SIG-M5 (cell line): ENCODE measurements around the gene SULT1A4.
"Not testable (repeated sequence)": the region's sequence is repeated elsewhere in the genome, so short reads cannot be mapped to it uniquely, and the experiment has no call there.

ENCODE experiments used
- DNase-seq: peaks from one replicate; lab custom pipeline; 2025; lab: John Stamatoyannopoulos, UW

The SULT1A4 gene

GRCh38 chr16:29459706-29460646, at the start of gene SULT1A4:
SULT1A4 (plus strand) TSS chr16:29459913; CDS start chr16:29461386, 1,473 bp downstream.
- not testable (repeated sequence) for DNase-seq

GRCh38 chr16:29423587-29423986, 36.1 kb upstream of the SULT1A4 start:
- not testable (repeated sequence) for DNase-seq

DNA sequence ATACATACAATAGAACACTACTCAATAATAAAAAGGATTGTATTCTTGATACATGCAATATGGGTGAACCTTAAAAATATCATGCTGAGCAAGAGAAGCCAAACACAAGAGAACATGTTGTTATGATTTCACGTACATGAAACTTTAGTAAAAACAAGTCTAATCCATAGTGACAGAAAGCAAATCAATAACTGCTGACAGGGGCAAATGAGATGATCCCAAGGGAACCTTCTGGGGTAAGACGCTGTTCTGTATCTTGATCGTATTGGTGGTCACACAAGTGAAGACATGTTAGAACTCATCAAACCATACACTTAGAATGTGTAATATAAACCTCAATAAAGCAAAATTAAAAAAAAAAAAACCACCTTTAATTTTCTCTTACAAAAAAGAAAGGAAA, 34.3 kb upstream of the SULT1A4 start:
- not testable (repeated sequence) for DNase-seq

DNA sequence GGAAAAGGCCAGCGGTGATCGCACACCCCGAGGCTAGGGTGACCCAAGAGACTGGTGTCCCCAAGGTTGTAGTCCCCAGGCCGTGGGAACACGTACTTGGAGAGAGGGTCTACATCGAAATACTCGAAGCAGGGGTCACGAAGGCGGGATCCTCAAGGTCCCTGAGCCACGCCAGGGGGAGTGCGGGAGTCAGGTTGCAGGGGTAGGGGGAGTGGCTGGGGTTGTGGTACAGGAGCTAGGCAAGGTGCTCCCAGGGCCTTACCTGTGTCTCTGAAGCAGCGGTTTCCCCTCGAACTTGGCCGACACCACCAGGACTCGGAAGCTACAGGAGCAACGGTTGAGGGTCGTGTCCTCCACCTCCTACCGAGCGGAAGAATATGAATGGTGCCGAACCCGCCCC, 6.0 kb upstream of the SULT1A4 start:
- not testable (repeated sequence) for DNase-seq

GRCh38 chr16:29454269-29454668, 5.4 kb upstream of the SULT1A4 start, which contains the start of the genes BOLA2 and SLX1B:
BOLA2 (minus strand) TSS chr16:29454351; CDS start chr16:29454253, 98 bp downstream.
SLX1B (plus strand) TSS chr16:29454533.
- not testable (repeated sequence) for DNase-seq

- not testable (repeated sequence) for DNase-seq
These were observed 4.9 kb upstream of the SULT1A4 start for GRCh38 chr16:29454828-29455227.

DNA sequence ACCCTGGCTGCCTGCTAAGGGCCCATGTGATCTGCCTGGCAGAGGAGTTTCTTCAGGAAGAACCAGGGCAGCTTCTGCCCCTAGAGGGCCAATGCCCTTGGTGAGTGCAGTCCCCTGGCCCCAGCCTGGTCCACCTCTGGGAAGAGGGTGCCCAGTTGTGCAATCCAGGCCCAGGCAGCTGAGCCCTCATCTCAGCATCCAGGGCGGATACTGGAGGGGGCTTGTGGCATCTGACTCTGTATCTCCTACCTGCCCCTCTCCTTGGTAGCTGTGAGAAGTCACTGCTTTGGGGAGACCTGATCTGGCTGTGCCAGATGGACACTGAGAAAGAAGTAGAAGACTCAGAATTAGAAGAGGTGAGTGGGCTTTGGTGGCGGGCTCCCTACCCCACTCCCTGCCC, 2.1 kb upstream of the SULT1A4 start:
- DNase-seq: not testable (repeated sequence)

DNA sequence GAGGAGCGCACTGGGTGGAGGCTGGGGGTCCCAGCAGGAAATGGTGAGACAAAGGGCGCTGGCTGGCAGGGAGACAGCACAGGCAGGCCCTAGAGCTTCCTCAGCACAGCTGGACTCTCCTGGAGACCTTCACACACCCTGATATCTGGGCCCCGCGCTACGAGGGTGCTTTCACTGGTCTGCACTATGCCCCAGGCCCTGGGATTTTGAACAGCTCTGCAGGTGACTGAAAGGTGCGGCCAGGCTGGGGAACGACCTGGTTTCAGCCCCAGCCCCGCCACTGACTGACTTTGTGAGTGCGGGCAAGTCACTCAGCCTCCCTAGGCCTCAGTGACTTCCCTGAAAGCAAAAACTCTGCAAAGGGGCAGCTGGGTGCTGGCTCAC, 926 bp downstream of the SULT1A4 start:
- DNase-seq: not testable (repeated sequence)

DNA sequence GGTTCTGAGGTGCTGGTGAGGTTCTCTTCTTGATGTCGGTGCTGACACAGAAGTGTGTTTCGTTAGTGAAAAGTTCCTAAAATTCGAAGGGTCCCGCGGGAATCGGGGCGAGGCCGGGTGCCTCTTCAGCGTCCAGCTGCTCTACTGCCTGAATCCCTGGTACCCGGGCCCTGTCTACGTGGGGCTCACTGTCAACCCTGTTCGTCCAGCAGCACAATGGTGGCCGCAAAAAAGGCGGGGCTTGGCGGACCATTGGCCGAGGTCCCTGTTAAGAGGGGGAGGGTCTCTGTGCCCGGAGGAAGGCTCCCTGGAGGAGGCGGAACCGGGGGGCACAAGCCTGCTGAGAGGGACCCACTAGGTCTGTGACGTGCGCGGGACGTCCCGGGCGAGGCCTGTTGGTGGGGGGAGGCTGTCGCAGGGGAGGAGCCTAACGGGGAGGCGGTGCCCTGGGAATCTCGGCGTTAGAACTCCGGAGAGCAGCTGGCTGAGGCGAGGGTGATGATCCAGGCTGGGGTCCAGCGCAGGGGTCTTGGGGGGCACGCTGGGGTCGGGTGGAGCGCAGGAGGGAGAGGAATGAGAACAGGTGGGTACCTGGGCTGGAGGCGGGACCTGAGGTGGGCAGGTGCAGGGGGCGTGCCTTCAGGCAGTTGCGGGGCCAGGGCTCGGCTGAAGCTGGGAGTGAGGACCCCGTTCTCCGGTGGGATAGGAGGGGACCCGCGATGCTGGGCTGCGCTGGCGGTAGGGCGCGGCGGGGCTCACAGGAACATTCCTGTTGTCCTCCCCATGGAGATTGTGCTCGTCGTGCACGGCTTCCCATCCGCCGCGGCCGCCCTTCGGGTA, 6.5 kb downstream of the SULT1A4 start:
- DNase-seq: not testable (repeated sequence)

GRCh38 chr16:29466904-29467303, 7.2 kb downstream of the SULT1A4 start:
- DNase-seq: not testable (repeated sequence)

- not testable (repeated sequence) for DNase-seq
These were observed 8.1 kb downstream of the SULT1A4 start for GRCh38 chr16:29467654-29468366.

DNA sequence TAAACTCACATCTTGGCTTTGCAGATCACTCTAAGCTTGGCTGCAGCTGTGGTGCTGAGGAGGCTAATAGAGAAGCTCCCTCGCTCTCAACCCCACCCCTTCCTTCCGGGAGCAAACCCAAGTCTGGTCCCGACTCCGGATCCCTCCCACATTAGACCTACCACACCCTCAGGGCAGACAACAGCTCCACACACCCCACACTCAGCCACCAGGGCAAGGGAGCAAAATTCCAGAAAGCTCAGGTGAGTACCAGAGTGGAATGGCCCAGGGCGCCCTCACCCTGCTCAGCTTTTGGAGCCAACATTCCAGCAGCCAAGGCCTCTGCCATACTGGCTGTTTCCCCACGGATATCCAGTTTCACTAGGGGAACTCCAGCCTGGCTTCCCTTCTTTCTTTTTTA, 9.9 kb downstream of the SULT1A4 start:
- DNase-seq: not testable (repeated sequence)

DNA sequence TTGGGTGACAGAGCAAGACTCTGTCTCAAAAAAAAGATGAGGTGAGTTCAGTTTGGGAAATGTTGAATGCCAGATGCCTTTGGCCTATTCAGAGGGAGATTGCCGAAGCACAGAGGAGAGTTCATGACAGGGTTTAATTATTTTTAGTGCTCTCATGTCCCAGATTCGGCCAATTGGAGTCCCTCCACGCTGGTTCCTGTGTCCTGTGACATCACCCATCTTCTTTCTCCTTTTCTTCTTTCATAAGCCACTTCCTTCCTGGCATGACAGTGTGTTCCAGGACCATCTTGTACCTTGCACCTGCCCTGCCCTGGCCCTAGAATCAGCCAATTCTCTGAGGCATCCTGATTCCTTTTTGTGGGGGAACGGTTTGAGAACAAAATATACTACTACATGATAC, 12.4 kb downstream of the SULT1A4 start:
- not testable (repeated sequence) for DNase-seq

DNA sequence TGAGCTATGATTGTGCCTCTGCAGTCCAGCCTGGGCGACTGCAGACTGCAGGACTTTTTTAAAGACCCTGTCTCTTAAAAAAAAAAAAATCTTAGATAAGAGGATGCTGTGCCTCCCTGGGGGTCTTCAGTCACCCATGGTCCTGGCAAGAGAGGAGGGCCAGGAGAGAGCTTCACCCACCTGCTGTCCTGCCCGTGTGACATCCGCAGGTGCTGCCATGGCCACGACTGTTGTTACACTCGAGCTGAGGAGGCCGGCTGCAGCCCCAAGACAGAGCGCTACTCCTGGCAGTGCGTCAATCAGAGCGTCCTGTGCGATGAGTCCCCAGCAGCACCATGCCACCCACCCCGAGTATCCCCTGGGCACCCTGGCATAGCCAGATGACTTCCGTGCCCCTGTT, 22.6 kb downstream of the SULT1A4 start:
- not testable (repeated sequence) for DNase-seq

DNA sequence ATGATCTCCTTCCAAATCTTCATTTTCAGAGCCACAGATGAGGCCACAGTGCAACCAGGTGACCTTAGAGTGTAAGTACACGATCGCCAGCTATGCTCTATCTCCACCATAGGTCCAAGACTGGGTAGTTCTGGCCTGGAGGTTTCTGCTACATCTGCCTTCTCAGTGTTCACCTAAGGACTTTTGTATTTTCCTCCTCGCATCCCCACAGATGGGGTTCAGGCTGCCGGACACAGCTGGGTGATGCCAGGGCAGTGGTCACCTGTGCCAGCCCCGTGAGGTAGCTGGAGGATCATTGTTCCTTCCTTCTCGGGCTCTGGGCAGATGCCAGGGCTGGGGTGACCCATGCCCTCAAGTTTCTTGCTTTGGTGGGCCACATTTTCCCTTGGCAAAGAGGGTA, 46.6 kb downstream of the SULT1A4 start, which contains the start of gene NPIPB12:
Gene NPIPB12, minus strand, starts transcription at position 101 of the 400 bp plus-strand sequence.
- DNase-seq: not testable (repeated sequence)
